ENCODE measurements around the gene B3GNT9.

Gene B3GNT9

GRCh38 chr16:67150833-67151396 is at the start of gene B3GNT9:
Gene B3GNT9 (minus strand): TSS chr16:67150998. CDS start chr16:67150485, 513 bp downstream.
- DNase-seq: peak in 44 of 56 donors; percentile 11 to 84 (median 62)

DNA sequence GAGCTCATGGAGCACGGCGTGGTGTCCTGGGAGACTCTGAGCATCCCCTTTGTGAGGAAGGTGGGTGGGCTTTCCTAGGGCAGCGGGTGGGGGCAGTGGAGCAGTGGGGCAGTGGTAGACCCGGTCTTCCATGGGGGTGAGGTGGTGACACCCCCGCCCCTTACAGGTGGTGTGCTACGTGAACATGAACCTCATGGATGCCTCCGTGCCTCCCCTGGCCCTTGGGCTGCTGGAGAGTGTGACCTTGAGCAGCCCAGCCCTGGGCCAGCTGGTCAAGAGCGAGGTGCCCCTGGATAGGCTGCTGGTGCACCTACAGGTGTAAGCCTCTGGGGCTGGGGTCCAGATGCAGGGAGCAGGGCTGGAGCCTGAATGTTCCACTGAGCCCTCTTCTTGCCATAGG is 49.7 kb upstream of the B3GNT9 start:
- DNase-seq: no peak

GRCh38 chr16:67199808-67200198 is 49.0 kb upstream of the B3GNT9 start:
- DNase-seq: no peak

DNA sequence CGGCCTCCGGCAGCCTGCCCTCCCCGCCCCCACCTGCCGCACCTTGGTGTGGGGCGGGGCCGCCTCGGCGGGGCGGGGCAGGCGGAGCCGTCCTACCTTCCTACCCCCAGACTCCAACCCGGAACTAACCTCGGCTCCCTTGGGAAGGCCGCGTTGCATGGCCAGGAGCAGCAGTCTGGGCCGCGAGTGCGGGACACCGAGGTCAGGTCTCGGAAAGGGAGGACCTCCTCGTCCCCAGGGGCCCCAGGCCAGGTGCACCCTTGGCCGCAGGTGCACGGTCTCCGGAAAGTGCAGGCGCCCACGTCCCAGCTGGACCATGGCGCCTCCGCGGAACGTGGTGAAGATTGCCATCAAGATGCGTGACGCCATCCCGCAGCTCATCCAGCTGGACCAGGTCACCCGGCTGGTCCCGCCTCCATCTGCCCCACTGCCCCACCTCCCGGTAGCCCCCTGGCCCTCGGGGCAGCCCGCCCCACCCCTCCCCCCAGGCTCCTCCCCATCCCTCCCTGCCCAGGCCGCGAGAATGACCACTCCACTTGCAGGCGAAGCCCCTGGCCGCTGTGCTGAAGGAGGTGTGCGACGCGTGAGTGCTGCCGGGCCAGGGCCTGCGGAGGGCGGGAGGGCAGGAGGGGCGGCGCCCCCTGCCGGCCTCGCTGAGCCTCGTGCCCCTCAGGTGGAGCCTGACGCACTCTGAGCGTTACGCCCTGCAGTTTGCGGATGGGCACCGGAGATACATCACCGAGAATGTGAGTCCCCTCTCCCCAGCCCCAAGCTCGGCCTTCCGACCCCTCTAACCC is 48.4 kb upstream of the B3GNT9 start, which contains the start of gene ELMO3:
Gene ELMO3, plus strand, starts transcription at position 121 of the 797 bp plus-strand sequence. Its CDS starts 196 bp downstream, at position 317.
- DNase-seq: peak in 1 of 56 donors; percentile 52

- peak in 36 of 56 donors; percentile 8 to 70 (median 43) for DNase-seq
These were observed 47.5 kb upstream of the B3GNT9 start for GRCh38 chr16:67198238-67198734.

DNA sequence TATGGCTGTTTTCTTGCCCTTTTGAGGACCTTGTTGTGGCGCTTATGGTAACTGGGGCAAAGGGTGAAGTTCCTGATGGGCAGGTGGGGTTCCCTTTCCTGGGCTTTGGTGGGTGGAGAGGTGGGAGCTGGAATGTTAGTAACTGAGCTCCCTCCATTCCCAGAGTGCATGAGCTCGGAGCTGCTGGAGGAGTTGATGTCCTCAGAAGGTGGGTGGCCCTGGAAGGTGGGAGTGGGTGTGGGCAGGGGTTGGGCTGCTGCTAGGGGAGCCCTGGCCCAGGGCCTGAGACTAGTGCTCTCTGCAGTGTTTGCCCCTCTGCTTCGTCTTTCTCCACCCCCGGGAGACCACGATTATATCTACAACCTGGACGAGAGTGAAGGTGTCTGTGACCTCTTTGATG is 46.9 kb upstream of the B3GNT9 start:
- no peak for DNase-seq

GRCh38 chr16:67196881-67197280 is 46.1 kb upstream of the B3GNT9 start:
- DNase-seq: no peak

- DNase-seq: no peak
These were observed 44.9 kb upstream of the B3GNT9 start for GRCh38 chr16:67195676-67196075.

GRCh38 chr16:67194260-67194659 is 43.5 kb upstream of the B3GNT9 start:
- no peak for DNase-seq

DNA sequence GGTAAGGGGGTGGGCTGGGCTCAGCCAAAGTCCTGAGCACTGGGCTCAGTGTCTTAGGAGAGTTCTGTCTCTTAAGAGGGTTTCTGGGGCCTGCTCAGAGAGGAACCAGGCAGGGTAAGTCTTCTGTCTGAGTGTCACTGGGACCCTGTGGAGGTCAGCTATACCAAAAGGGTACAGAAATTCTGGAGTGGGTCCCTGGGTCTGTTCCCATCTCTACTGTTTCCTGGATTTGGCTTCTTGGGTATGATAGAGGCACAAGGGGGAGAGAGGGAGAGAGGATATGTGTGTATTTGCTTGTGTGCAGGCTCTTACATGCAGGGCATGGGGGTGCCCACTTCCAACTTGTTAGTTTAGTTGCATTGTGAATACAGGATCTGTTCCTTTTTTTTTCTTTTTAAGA is 42.7 kb upstream of the B3GNT9 start:
- no peak for DNase-seq

DNA sequence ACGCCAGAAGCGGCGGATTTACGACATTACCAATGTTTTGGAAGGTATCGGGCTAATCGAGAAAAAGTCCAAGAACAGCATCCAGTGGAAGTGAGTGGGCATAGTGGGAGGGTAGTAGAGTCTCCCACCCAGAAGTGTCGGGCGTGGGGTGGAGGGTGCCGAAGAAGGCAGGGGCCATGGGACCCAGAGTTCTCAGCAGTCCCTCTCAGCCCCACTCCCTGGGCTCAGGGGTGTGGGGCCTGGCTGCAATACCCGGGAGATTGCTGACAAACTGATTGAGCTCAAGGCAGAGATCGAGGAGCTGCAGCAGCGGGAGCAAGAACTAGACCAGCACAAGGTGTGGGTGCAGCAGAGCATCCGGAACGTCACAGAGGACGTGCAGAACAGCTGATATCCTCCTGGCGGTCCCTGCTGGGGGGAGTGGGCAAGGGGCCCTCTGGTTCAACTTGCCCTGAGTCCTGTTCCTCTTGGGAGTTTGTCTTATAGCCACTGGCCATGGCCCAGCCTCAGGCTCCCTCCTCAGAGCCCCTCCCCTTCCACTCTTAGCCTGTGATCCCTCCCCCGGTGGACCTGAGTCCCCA is 42.1 kb upstream of the B3GNT9 start:
- DNase-seq: no peak

DNA sequence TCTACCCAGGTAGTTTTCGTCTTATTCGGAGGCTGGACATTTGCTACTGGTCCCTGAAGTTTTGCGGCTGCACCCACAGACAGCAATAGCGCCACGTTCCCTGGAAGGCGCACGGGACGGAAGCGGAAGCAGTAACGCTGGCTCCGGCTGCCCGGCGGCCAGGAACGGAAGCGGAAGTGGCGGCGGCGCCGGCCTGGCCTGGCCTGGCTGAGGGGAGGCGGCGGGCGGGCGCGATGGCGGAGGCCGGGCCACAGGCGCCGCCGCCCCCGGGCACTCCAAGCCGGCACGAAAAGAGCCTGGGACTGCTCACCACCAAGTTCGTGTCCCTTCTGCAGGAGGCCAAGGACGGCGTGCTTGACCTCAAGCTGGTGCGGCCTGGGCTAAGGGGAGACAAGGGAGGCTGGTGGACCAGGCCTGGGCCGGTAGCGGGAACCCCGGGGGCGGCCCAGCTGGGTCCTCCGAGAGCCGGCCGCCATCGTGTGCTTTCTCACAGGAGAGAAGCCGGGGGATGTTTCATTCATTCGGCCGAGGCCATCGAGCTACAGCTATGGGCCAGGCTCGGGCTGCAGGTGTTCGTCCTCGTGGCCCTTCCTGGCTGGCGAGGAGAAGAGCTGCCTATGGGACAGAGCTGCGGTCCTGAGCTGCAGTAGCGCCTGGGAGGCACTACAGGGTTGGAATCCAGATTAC is 41.3 kb upstream of the B3GNT9 start, which contains the start of gene E2F4:
Gene E2F4, plus strand, starts transcription at position 161 of the 687 bp plus-strand sequence. Its CDS starts 73 bp downstream, at position 234.
- DNase-seq: peak; percentile 55 to 96 (median 86)

- no peak for DNase-seq
These were observed 40.7 kb upstream of the B3GNT9 start for GRCh38 chr16:67191411-67191994.

- DNase-seq: no peak
These were observed 39.9 kb upstream of the B3GNT9 start for GRCh38 chr16:67190448-67191399.

GRCh38 chr16:67190041-67190440 is 39.2 kb upstream of the B3GNT9 start, which contains the start of gene EXOC3L1:
Gene EXOC3L1 (minus strand): TSS chr16:67190136. CDS start chr16:67189676, 460 bp downstream.
- no peak for DNase-seq

GRCh38 chr16:67188798-67189197 is 38.0 kb upstream of the B3GNT9 start:
- no peak for DNase-seq

DNA sequence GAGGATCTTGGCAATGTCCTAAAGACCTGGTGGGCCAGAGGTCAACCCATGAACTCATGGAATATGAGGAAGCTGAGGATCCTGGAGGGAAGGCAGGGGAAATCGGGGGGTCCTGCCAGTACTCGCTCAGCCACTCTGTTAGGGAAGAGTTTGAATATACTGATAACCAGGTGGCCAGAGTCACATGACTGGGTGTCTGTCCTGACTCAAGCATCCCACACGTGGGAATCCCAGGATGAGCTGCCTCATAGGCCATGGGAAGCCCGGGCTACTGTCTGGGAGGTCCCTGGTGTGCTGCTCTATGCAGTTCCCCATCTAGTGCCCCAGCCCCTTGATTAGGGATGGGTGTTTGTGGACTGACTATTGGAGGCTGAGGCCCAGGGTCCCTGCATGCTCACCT is 37.5 kb upstream of the B3GNT9 start:
- no peak for DNase-seq

DNA sequence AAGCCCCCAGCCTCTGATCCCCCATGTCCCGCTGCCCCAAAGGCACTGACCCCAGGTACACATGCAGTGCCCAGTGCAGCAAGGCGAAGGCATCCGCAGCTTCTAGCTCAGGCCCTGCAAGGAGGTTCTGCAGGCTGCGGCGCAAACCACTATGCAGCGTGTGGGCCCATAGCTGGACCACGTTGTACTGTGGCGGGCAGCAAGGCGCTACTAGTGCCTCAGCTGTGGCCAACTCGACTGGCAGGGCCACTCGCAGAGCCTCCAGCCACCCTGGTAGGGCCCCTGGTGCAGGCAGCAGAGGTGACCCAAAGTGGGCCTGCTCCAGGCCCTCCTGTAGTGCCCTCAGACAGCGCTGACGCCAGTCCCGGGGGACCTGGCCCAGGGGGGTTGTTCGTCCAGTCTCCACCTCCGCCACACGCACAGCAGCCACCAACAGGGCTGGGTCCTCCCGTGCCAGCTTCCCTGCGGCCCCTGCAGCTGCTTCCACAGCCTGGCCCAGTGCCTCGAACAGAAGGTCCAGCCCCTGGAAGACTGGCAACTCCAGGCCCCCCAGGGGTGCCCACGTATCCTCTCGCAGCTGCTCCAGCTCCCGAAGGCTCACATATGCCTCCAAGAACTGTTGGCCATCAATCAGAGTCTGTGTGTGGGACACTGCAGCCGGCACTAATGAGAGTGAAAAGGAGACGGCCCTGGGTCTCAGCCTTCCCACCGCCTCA is 36.5 kb upstream of the B3GNT9 start:
- no peak for DNase-seq

GRCh38 chr16:67186550-67186950 is 35.8 kb upstream of the B3GNT9 start:
- no peak for DNase-seq
